GM12878 (cell line): ENCODE measurements around the gene TP53INP2. TPM values are rescaled to one million over a fixed set of nuclear protein-coding genes. Genes with fewer than 3 reads are reported as not detected.
A peak's percentile ranks its signal among the peaks of the same experiment; 100 is the strongest.

Source experiments
- BHLHE40 ChIP-seq, 2 experiments: fragments of 450-650 bp in 1 of 2; IDR thresholded peaks; 2 replicates each; pipeline ENCODE4 v1.6.1; 2011 to 2017; ENCODE audit warnings: low read depth in 2 of 2, borderline replicate concordance in 1 of 2, improper control_type of control experiment in 1 of 2, low read length in 1 of 2, mild to moderate bottlenecking in 1 of 2
- BRCA1 ChIP-seq: IDR thresholded peaks from 2 replicates; pipeline ENCODE4 v1.6.1; 2011; ENCODE audit warnings: low read depth, low read length, improper control_type of control experiment
- CHD1 ChIP-seq: IDR thresholded peaks from 2 replicates; pipeline ENCODE4 v1.6.1; 2012; ENCODE audit warnings: low read depth, low read length, improper control_type of control experiment
- CREB1 ChIP-seq: IDR thresholded peaks from 2 replicates; pipeline ENCODE4 v1.6.1; 2012; ENCODE audit warnings: low read depth, mild to moderate bottlenecking, inconsistent platforms
- E4F1 ChIP-seq: fragments of 450-650 bp; IDR thresholded peaks from 2 replicates; pipeline ENCODE4 v1.6.1; 2018; ENCODE audit warnings: borderline replicate concordance, mild to moderate bottlenecking; ENCODE audit not compliant: partially characterized antibody
- EGR1 ChIP-seq, 2 experiments: IDR thresholded peaks; 1 replicate in 1 of 2; 2 replicates in 1 of 2; pipeline ENCODE4 v1.6.1; 2011 to 2012; ENCODE audit warnings: low read depth in 2 of 2, low read length in 2 of 2, borderline replicate concordance in 1 of 2, mild to moderate bottlenecking in 1 of 2, moderate library complexity in 1 of 2
- IKZF1 ChIP-seq: fragments of 450-650 bp; conservative IDR thresholded peaks from 2 replicates; pipeline ENCODE4 v1.6.1; 2017; ENCODE audit warnings: antibody characterized with exemption, mild to moderate bottlenecking
- IKZF2 ChIP-seq, 2 experiments: fragments of 450-650 bp; IDR thresholded peaks; 2 replicates each; pipeline ENCODE4 v1.6.1; 2017; ENCODE audit warnings: mild to moderate bottlenecking in 2 of 2, moderate library complexity in 2 of 2
- MYB ChIP-seq: fragments of 150-350 bp; IDR thresholded peaks from 2 replicates; pipeline ENCODE4 v1.6.1; 2014; ENCODE audit warnings: mild to moderate bottlenecking, low read depth, low read length, borderline replicate concordance
- NFYB ChIP-seq: IDR thresholded peaks from 2 replicates; pipeline ENCODE4 v1.6.1; 2011; ENCODE audit warnings: low read depth, mild to moderate bottlenecking, low read length, improper control_type of control experiment, moderate library complexity; ENCODE audit not compliant: insufficient read depth
- NKRF ChIP-seq: fragments of 450-650 bp; conservative IDR thresholded peaks from 2 replicates; pipeline ENCODE4 v1.6.1; 2017; ENCODE audit warnings: mild to moderate bottlenecking, moderate library complexity
- NR2C1 ChIP-seq: fragments of 450-650 bp; IDR thresholded peaks from 2 replicates; pipeline ENCODE4 v1.6.1; 2017; ENCODE audit warnings: antibody characterized with exemption, mild to moderate bottlenecking, moderate library complexity
- NR2F1 ChIP-seq: fragments of 450-650 bp; conservative IDR thresholded peaks from 2 replicates; pipeline ENCODE4 v1.6.1; 2017; ENCODE audit warnings: mild to moderate bottlenecking
- POLR2A ChIP-seq: IDR thresholded peaks from 2 replicates; pipeline ENCODE4 v1.6.1; 2011; ENCODE audit warnings: low read depth, mild to moderate bottlenecking, low read length
- POU2F2 ChIP-seq: IDR thresholded peaks from 3 replicates; pipeline ENCODE4 v1.6.1; 2011; ENCODE audit warnings: low read depth, mild to moderate bottlenecking, low read length, borderline replicate concordance
- RUNX3 ChIP-seq: IDR thresholded peaks from 2 replicates; pipeline ENCODE4 v1.6.1; 2012; ENCODE audit warnings: low read length, inconsistent platforms
- SMAD1 ChIP-seq: fragments of 450-650 bp; IDR thresholded peaks from 2 replicates; pipeline ENCODE4 v1.6.1; 2018; ENCODE audit warnings: mild to moderate bottlenecking, low read depth; ENCODE audit not compliant: partially characterized antibody
- SMARCA5 ChIP-seq: fragments of 450-650 bp; IDR thresholded peaks from 2 replicates; pipeline ENCODE4 v1.6.1; 2017; ENCODE audit warnings: mild to moderate bottlenecking
- SP1 ChIP-seq: IDR thresholded peaks from one replicate; pipeline ENCODE4 v1.6.1; 2011; ENCODE audit warnings: low read depth, low read length
- ZNF622 ChIP-seq: fragments of 450-650 bp; IDR thresholded peaks from 2 replicates; pipeline ENCODE4 v1.6.1; 2017; ENCODE audit warnings: mild to moderate bottlenecking, inconsistent platforms
- polyA plus RNA-seq, 11 experiments: library from polyadenylated mRNA; depleted of rRNA in 4 of 11; unstranded in 6 of 11; stranded (reverse) in 5 of 11; fragments of >200 nt; fragmentation: Nextera tagmentation in 4 of 11; fragmentation: Illumina TruSeq in 1 of 11; extraction: Ambion mirVana in 4 of 11; extraction: Trizol in 1 of 11; gene quantifications; 1 replicate in 1 of 11; 2 replicates in 10 of 11; pipeline versions ENCODE4 v1.2.1 to v1.2.3, GENCODE V29; 2011 to 2016; ENCODE audit warnings: inconsistent platforms in 2 of 11, missing spikeins in 2 of 11, low read depth in 1 of 11
- total RNA-seq, 4 experiments: library from RNA; depleted of rRNA in 3 of 4; stranded (reverse); fragments of >200 nt in 3 of 4; fragmentation: Illumina TruSeq in 1 of 4; extraction: Trizol in 1 of 4; gene quantifications; 2 replicates each; pipeline versions ENCODE4 v1.2.1 to v1.2.3, GENCODE V29; 2013 to 2021
- TF ChIP-seq, protein P1 (sequence below): fragments of 450-650 bp; IDR thresholded peaks from 2 replicates; pipeline ENCODE4 v1.6.1; 2017; ENCODE audit warnings: mild to moderate bottlenecking, moderate library complexity

TP53INP2 gene
- total and polyA plus RNA-seq, 10 of the 15 experiments (the other 5 are each of a cell fraction or from before 2014, with no cell fraction given), result 2.8 to 16.0 (median 4.0) TPM

DNA sequence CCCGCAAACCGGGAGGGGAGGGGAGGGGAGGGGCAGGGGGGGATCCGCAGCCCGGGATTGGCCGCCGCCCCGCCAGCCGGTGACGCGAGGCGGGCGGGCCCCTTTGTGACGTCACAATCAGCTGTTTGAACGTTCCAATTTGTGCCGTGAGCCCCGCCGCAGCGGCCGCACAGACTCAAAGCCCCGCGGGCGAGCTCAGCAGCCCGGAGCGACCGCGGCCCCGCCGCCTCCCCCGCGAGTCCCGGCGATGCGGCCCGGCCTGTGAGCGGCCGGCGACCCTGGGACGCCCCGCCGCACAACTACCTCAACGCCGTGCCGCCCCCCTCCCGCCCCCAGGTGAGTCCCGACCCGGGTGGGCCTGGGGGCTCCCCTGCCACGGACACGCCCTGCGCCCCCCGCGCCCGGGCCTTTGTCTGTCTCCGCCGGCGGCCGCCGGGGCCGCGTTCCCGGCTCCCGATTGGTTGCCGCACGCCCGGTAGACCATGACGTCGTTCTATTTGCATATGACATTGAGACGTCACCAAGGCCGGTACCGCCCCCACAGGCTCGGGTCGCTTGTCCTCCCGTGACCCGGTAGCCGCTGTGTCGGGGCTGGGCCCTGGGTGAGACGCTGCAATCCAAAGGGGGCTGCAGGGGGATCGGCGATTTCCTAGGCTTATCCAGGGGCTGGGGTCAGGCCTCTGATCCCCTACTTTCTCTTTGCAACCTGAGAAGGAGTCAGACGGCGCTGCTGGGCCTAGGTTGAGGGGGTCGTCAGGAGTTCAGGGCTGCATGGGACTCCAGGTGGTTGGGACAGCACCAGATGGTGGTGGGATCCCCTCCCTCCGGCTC is at the start of gene TP53INP2 (continued):
- TF ChIP-seq, protein P1, sequence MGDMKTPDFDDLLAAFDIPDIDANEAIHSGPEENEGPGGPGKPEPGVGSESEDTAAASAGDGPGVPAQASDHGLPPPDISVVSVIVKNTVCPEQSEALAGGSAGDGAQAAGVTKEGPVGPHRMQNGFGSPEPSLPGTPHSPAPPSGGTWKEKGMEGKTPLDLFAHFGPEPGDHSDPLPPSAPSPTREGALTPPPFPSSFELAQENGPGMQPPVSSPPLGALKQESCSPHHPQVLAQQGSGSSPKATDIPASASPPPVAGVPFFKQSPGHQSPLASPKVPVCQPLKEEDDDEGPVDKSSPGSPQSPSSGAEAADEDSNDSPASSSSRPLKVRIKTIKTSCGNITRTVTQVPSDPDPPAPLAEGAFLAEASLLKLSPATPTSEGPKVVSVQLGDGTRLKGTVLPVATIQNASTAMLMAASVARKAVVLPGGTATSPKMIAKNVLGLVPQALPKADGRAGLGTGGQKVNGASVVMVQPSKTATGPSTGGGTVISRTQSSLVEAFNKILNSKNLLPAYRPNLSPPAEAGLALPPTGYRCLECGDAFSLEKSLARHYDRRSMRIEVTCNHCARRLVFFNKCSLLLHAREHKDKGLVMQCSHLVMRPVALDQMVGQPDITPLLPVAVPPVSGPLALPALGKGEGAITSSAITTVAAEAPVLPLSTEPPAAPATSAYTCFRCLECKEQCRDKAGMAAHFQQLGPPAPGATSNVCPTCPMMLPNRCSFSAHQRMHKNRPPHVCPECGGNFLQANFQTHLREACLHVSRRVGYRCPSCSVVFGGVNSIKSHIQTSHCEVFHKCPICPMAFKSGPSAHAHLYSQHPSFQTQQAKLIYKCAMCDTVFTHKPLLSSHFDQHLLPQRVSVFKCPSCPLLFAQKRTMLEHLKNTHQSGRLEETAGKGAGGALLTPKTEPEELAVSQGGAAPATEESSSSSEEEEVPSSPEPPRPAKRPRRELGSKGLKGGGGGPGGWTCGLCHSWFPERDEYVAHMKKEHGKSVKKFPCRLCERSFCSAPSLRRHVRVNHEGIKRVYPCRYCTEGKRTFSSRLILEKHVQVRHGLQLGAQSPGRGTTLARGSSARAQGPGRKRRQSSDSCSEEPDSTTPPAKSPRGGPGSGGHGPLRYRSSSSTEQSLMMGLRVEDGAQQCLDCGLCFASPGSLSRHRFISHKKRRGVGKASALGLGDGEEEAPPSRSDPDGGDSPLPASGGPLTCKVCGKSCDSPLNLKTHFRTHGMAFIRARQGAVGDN, result peak; percentile 34
- no peak for TF ChIP-seq MYB
- no peak for TF ChIP-seq ZNF622
- peak; percentile 7 for TF ChIP-seq RUNX3
- TF ChIP-seq SMARCA5, result peak; percentile 65
- peak; percentile 28 for TF ChIP-seq SMAD1
- TF ChIP-seq EGR1 (IDR thresholded peaks at IDR 0.05; ENCODE audit: borderline replicate concordance in 1 of 2, low read depth in 2 of 2, low read length in 2 of 2), result no peak
- TF ChIP-seq BRCA1, result 0 out of 2 replicates have a peak, but pooled peaks have one; percentile 3
- peak; percentile 57; the same call in 1 of the 2 replicates for TF ChIP-seq NFYB
- TF ChIP-seq BHLHE40 (IDR thresholded peaks at IDR 0.05; ENCODE audit: borderline replicate concordance in 1 of 2, low read depth in 2 of 2, low read length in 1 of 2), result peak; percentile 79 to 90
- peak; percentile 25 for TF ChIP-seq E4F1
- no peak; a peak in 1 of 4 replicates for TF ChIP-seq IKZF2 (IDR thresholded peaks at IDR 0.05)
- TF ChIP-seq POLR2A, result peak; percentile 66
- TF ChIP-seq IKZF1, result peak; percentile 54; the same call in 1 of the 2 replicates
- TF ChIP-seq POU2F2, result peak; percentile 98
- 0 out of 2 replicates have a peak, but pooled peaks have one; percentile 22 for TF ChIP-seq CHD1
- peak; percentile 92 for TF ChIP-seq CREB1
- peak; percentile 82 for TF ChIP-seq NR2F1
- peak; percentile 26 for TF ChIP-seq SP1
- TF ChIP-seq NKRF, result peak; percentile 97
- peak; percentile 65 for TF ChIP-seq NR2C1
